IMR-90 (cell line): Measurements from ENCODE around the gene CEMIP2. TPM values are rescaled to one million over a fixed set of nuclear protein-coding genes. Genes with fewer than 3 reads are reported as not detected.

Experiments
- ATAC-seq: fragments of 200-7000 bp; cut with Tn5 transposase; 2 replicates; pipeline ENCODE4 v1.9.1; 2020; ENCODE audit warnings: low read depth, mild to moderate bottlenecking, moderate library complexity
- BruUV-seq: library from RNA; stranded (reverse); fragments of 400-500 nt; replicated peaks from 2 replicates; lab custom pipeline; 2021; lab: Mats Ljungman, UMichigan
- CTCF ChIA-PET: fragments of 300-600 bp; formaldehyde crosslinking; extraction: SDS; loops from one replicate; lab custom pipeline; 2021; ENCODE audit warnings: antibody characterized with exemption; lab: Yijun Ruan, JAX
- POLR2A ChIA-PET: fragments of 300-600 bp; sonication (Branson Sonifier 250); formaldehyde crosslinking; loops from one replicate; lab custom pipeline; 2022; ENCODE audit warnings: antibody characterized with exemption; ENCODE audit not compliant: unreplicated experiment; lab: Charles Lee
- DNase-seq: peaks from one replicate; pipeline ENCODE4 v3.0.0; 2013
- H2AFZ ChIP-seq: replicated peaks from 2 replicates; pipeline ENCODE3; 2013; ENCODE audit warnings: low read length, mild to moderate bottlenecking; ENCODE audit not compliant: poor library complexity
- H2AK5ac ChIP-seq: 2 replicates; pipeline ENCODE4 v1.6.1; 2013; ENCODE audit warnings: low read depth, low read length, inconsistent platforms
- H2AK9ac ChIP-seq: replicated peaks from 2 replicates; pipeline ENCODE3; 2013; ENCODE audit warnings: mild to moderate bottlenecking, low read depth, low read length, moderate library complexity; ENCODE audit not compliant: poor library complexity
- H2BK120ac ChIP-seq: 2 replicates; pipeline ENCODE4 v1.6.1; 2013; ENCODE audit warnings: low read depth, low read length, inconsistent platforms
- H2BK15ac ChIP-seq: 3 replicates; pipeline ENCODE4 v1.6.1; 2013; ENCODE audit warnings: low read depth, low read length, inconsistent platforms
- H2BK20ac ChIP-seq: 2 replicates; pipeline ENCODE4 v1.6.1; 2013; ENCODE audit warnings: low read depth, mild to moderate bottlenecking, inconsistent platforms, low read length, moderate library complexity
- H2BK5ac ChIP-seq: 2 replicates; pipeline ENCODE4 v1.6.1; 2013; ENCODE audit warnings: mild to moderate bottlenecking, low read depth, low read length, inconsistent platforms; ENCODE audit not compliant: poor library complexity, severe bottlenecking
- H3K14ac ChIP-seq: replicated peaks from 2 replicates; pipeline ENCODE4 v1.6.1; 2013; ENCODE audit warnings: low read depth, low read length, inconsistent platforms
- H3K18ac ChIP-seq: 2 replicates; pipeline ENCODE4 v1.6.1; 2013; ENCODE audit warnings: low read depth, low read length, control low read depth
- H3K23ac ChIP-seq: 2 replicates; pipeline ENCODE4 v1.6.1; 2013; ENCODE audit warnings: low read depth, low read length, inconsistent platforms
- H3K27ac ChIP-seq: 2 replicates; pipeline ENCODE4 v1.5.1; 2013; ENCODE audit warnings: mild to moderate bottlenecking, control low read depth, low read length; ENCODE audit not compliant: insufficient read depth
- H3K27me3 ChIP-seq: 2 replicates; pipeline ENCODE4 v1.6.1; 2013; ENCODE audit warnings: low read length; ENCODE audit not compliant: control insufficient read depth, insufficient read depth
- H3K36me3 ChIP-seq: 2 replicates; pipeline ENCODE4 v1.6.1; 2013; ENCODE audit warnings: low read length, mixed read lengths; ENCODE audit not compliant: control insufficient read depth, insufficient read depth
- H3K4ac ChIP-seq: 2 replicates; pipeline ENCODE4 v1.6.1; 2013; ENCODE audit warnings: low read depth, low read length, inconsistent platforms
- H3K4me1 ChIP-seq: 2 replicates; pipeline ENCODE4 v1.6.1; 2013; ENCODE audit warnings: low read length, mixed read lengths; ENCODE audit not compliant: control insufficient read depth, insufficient read depth
- H3K4me2 ChIP-seq: 2 replicates; pipeline ENCODE4 v1.6.1; 2013; ENCODE audit warnings: low read depth, mild to moderate bottlenecking, control low read depth, low read length, moderate library complexity
- H3K4me3 ChIP-seq: 2 replicates; pipeline ENCODE4 v1.5.1; 2013; ENCODE audit warnings: low read depth, mild to moderate bottlenecking, control low read depth, low read length, moderate library complexity; ENCODE audit not compliant: insufficient read depth
- H3K56ac ChIP-seq: 2 replicates; pipeline ENCODE4 v1.6.1; 2013; ENCODE audit warnings: low read length, inconsistent platforms; ENCODE audit not compliant: insufficient read depth; ENCODE audit errors: extremely low read depth
- H3K79me1 ChIP-seq, 2 experiments: 2 replicates each; pipeline ENCODE4 v1.6.1; 2013; ENCODE audit warnings: low read length in 2 of 2, inconsistent platforms in 1 of 2, low read depth in 1 of 2
- H3K9ac ChIP-seq: 2 replicates; pipeline ENCODE4 v1.6.1; 2013; ENCODE audit warnings: low read depth, low read length, control low read depth
- H3K9me1 ChIP-seq: 2 replicates; pipeline ENCODE4 v1.6.1; 2013; ENCODE audit warnings: low read length, inconsistent platforms; ENCODE audit not compliant: insufficient read depth
- H3K9me3 ChIP-seq: 2 replicates; pipeline ENCODE4 v1.6.1; 2013; ENCODE audit warnings: low read length; ENCODE audit not compliant: control insufficient read depth, insufficient read depth
- H4K20me1 ChIP-seq: 2 replicates; pipeline ENCODE4 v1.6.1; 2013; ENCODE audit warnings: low read length, inconsistent platforms; ENCODE audit not compliant: insufficient read depth
- H4K5ac ChIP-seq: 2 replicates; pipeline ENCODE4 v1.6.1; 2013; ENCODE audit warnings: mild to moderate bottlenecking, low read depth, low read length, control low read depth
- H4K8ac ChIP-seq, 2 experiments: 2 replicates each; pipeline ENCODE4 v1.6.1; 2013; ENCODE audit warnings: low read depth in 2 of 2, low read length in 2 of 2, control low read depth in 1 of 2, inconsistent platforms in 1 of 2
- H4K91ac ChIP-seq: 2 replicates; pipeline ENCODE4 v1.6.1; 2013; ENCODE audit warnings: low read depth, low read length, inconsistent platforms; ENCODE audit not compliant: insufficient read depth
- BHLHE40 ChIP-seq: fragments of 150-350 bp; IDR thresholded peaks from 2 replicates; pipeline ENCODE4 v1.6.1; 2016; ENCODE audit warnings: mild to moderate bottlenecking, low read depth, low read length
- CEBPB ChIP-seq: IDR thresholded peaks from 2 replicates; pipeline ENCODE4 v1.6.1; 2012; ENCODE audit warnings: low read depth, low read length, improper control_type of control experiment
- CHD1 ChIP-seq: IDR thresholded peaks from 2 replicates; pipeline ENCODE4 v1.6.1; 2012; ENCODE audit warnings: low read depth, low read length, improper control_type of control experiment
- FOS ChIP-seq: fragments of 150-350 bp; IDR thresholded peaks from 2 replicates; pipeline ENCODE4 v1.6.1; 2016; ENCODE audit warnings: low read depth, low read length
- MAFK ChIP-seq: IDR thresholded peaks from 2 replicates; pipeline ENCODE4 v1.6.1; 2012; ENCODE audit warnings: low read depth, low read length, improper control_type of control experiment
- MAZ ChIP-seq: IDR thresholded peaks from 2 replicates; pipeline ENCODE4 v1.6.1; 2012; ENCODE audit warnings: low read depth, mild to moderate bottlenecking, low read length, improper control_type of control experiment, moderate library complexity, borderline replicate concordance
- MXI1 ChIP-seq: IDR thresholded peaks from 2 replicates; pipeline ENCODE4 v1.6.1; 2012; ENCODE audit warnings: low read depth, mild to moderate bottlenecking, low read length, moderate library complexity, borderline replicate concordance
- NFE2L2 ChIP-seq: fragments of 150-350 bp; IDR thresholded peaks from 2 replicates; pipeline ENCODE4 v1.6.1; 2016; ENCODE audit warnings: low read depth, mild to moderate bottlenecking, low read length
- POLR2A ChIP-seq: IDR thresholded peaks from 2 replicates; pipeline ENCODE4 v1.6.1; 2012; ENCODE audit warnings: mild to moderate bottlenecking, low read depth, low read length
- RAD21 ChIP-seq: IDR thresholded peaks from 2 replicates; pipeline ENCODE4 v1.6.1; 2012; ENCODE audit warnings: low read length, improper control_type of control experiment
- RCOR1 ChIP-seq: IDR thresholded peaks from 2 replicates; pipeline ENCODE4 v1.6.1; 2012; ENCODE audit warnings: mild to moderate bottlenecking, low read length, improper control_type of control experiment; ENCODE audit not compliant: insufficient replicate concordance
- RFX5 ChIP-seq: IDR thresholded peaks from 2 replicates; pipeline ENCODE4 v1.8.0; 2012; ENCODE audit warnings: low read depth, mild to moderate bottlenecking, low read length, moderate library complexity
- SMC3 ChIP-seq: fragments of 150-350 bp; IDR thresholded peaks from 2 replicates; pipeline ENCODE4 v1.6.1; 2016; ENCODE audit warnings: low read depth, mild to moderate bottlenecking, antibody characterized with exemption, low read length, moderate library complexity
- WGBS, 2 experiments: methylation state at CpG; one replicate each; pipeline versions ENCODE4 v1.1.5 to v1.1.7; 2013; ENCODE audit warnings: missing lambda C conversion rate in 2 of 2; ENCODE audit not compliant: insufficient read length in 1 of 2; ENCODE audit errors: extremely low coverage in 2 of 2; 5-methylcytosine and 5-hydroxymethylcytosine counted together
- dilution Hi-C: fragments of 300-500 bp; cut with HindIII; formaldehyde crosslinking; loops from one replicate; pipeline ENCODE4 v1.14.3; 2018; ENCODE audit warnings: low sequenced_read_pairs; ENCODE audit not compliant: unreplicated experiment
- in situ Hi-C: fragments of 300-500 bp; cut with MboI; formaldehyde crosslinking; loops from 3 replicates; pipeline ENCODE4 v1.14.3; 2019; ENCODE audit warnings: low sequenced_read_pairs, inconsistent platforms, mixed read lengths
- intact Hi-C: fragments of 100-400 bp; cut with micrococcal nuclease; formaldehyde crosslinking; loops from 2 replicates; pipeline ENCODE4 v1.10.0; 2022
- polyA plus RNA-seq, 3 experiments: library from polyadenylated mRNA; depleted of rRNA; stranded (reverse); fragments of >200 nt; gene quantifications; 2 replicates each; pipeline ENCODE4 v1.2.3, GENCODE V29; 2012; ENCODE audit warnings: low replicate concordance in 1 of 3
- total RNA-seq: library from RNA; depleted of rRNA; stranded (reverse); fragments of >200 nt; gene quantifications from 2 replicates; pipeline ENCODE4 v1.2.3, GENCODE V29; 2012
- TF ChIP-seq, protein P1 (sequence below): fragments of 150-350 bp; IDR thresholded peaks from 2 replicates; pipeline ENCODE4 v1.6.1; 2017; ENCODE audit warnings: mild to moderate bottlenecking, antibody characterized with exemption, low read length, low read depth
- TF ChIP-seq, protein P2 (sequence below): fragments of 150-350 bp; IDR thresholded peaks from 2 replicates; pipeline ENCODE4 v1.6.1; 2016; ENCODE audit warnings: low read depth, mild to moderate bottlenecking, low read length, moderate library complexity, borderline replicate concordance
- TF ChIP-seq, protein P3 (sequence below): conservative IDR thresholded peaks from 2 replicates; pipeline ENCODE4 v1.5.1; 2012; ENCODE audit warnings: mild to moderate bottlenecking, low read depth, low read length, improper control_type of control experiment

The CEMIP2 gene
- total and polyA plus RNA-seq, 2 of the 4 experiments (the other 2 are of a cell fraction), result 65.2 to 67.4 TPM

DNA sequence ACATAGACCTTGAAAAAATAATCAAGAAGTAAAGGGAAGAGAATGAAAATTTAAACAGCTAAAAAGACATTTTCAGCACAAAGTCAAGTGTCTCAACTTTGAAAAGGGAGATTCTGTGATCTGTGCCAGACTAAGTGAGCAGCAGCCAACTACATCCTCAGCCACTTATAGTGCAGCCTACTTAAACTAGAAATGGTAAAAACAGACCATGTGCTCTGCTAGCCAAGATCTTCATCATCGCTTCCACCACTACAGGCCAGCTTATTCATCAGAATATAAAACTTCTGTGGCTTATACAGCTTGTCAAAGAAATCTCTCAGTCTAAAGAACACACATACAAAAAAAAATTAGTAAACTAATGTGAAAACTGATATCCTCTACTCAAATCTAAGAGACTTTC is 63.5 kb downstream of the CEMIP2 start:
- CTCF ChIA-PET, result interaction anchor here (1.0 to 2.0 kb wide), 2 partner anchors 9 to 11 kb away, joined by 4 to 11 read pairs; no protein-coding TSS in a partner anchor
- Histone ChIP-seq H2BK120ac (no peak overlapping the region), H3K4ac (no peak overlapping the region), H3K4me1 (no peaks in the 10 kb centered on the region; the same call in 1 of the 2 replicates), H2AK5ac (no peak overlapping the region), H2BK15ac (no peak overlapping the region), H3K9me1 (peaks cover 6% of the 10 kb centered on the region; the same call in 1 of the 2 replicates), H3K14ac (no peak overlapping the region), H2BK5ac (no peak overlapping the region), H2AFZ (no peak overlapping the region), H3K36me3 (peaks cover 23% of the 10 kb centered on the region), H3K9ac (no peak overlapping the region), H3K18ac (no peak overlapping the region), H3K27me3 (no peaks in the 10 kb centered on the region), H3K27ac (no peak overlapping the region), H3K4me3 (no peak overlapping the region), H3K4me2 (no peak overlapping the region), H3K23ac (no peak overlapping the region), H4K5ac (no peak overlapping the region), H4K8ac (no peak overlapping the region), H3K56ac (no peak overlapping the region), H4K20me1 (no peaks in the 10 kb centered on the region), H2BK20ac (no peak overlapping the region), H3K79me1 (peaks cover 4 to 22% of the 10 kb centered on the region in 2 experiments), H4K91ac (no peak overlapping the region), H3K9me3 (no peaks in the 10 kb centered on the region), H2AK9ac (no peak overlapping the region)
- DNase-seq (peak; percentile 7), ATAC-seq (peak; percentile 51)
- no peak for TF ChIP-seq CEBPB
- TF ChIP-seq MAFK, result no peak
- TF ChIP-seq FOS, result no peak
- TF ChIP-seq CHD1, result no peak
- TF ChIP-seq MAZ, result no peak
- no peak for TF ChIP-seq RFX5
- TF ChIP-seq, protein P1, sequence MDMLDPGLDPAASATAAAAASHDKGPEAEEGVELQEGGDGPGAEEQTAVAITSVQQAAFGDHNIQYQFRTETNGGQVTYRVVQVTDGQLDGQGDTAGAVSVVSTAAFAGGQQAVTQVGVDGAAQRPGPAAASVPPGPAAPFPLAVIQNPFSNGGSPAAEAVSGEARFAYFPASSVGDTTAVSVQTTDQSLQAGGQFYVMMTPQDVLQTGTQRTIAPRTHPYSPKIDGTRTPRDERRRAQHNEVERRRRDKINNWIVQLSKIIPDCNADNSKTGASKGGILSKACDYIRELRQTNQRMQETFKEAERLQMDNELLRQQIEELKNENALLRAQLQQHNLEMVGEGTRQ, result no peak
- TF ChIP-seq NFE2L2, result no peak
- TF ChIP-seq RAD21, result no peak
- TF ChIP-seq, protein P2, sequence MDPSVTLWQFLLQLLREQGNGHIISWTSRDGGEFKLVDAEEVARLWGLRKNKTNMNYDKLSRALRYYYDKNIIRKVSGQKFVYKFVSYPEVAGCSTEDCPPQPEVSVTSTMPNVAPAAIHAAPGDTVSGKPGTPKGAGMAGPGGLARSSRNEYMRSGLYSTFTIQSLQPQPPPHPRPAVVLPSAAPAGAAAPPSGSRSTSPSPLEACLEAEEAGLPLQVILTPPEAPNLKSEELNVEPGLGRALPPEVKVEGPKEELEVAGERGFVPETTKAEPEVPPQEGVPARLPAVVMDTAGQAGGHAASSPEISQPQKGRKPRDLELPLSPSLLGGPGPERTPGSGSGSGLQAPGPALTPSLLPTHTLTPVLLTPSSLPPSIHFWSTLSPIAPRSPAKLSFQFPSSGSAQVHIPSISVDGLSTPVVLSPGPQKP, result no peak
- TF ChIP-seq POLR2A, result no peak
- TF ChIP-seq RCOR1, result no peak
- TF ChIP-seq, protein P3, sequence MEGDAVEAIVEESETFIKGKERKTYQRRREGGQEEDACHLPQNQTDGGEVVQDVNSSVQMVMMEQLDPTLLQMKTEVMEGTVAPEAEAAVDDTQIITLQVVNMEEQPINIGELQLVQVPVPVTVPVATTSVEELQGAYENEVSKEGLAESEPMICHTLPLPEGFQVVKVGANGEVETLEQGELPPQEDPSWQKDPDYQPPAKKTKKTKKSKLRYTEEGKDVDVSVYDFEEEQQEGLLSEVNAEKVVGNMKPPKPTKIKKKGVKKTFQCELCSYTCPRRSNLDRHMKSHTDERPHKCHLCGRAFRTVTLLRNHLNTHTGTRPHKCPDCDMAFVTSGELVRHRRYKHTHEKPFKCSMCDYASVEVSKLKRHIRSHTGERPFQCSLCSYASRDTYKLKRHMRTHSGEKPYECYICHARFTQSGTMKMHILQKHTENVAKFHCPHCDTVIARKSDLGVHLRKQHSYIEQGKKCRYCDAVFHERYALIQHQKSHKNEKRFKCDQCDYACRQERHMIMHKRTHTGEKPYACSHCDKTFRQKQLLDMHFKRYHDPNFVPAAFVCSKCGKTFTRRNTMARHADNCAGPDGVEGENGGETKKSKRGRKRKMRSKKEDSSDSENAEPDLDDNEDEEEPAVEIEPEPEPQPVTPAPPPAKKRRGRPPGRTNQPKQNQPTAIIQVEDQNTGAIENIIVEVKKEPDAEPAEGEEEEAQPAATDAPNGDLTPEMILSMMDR, result no peak
- TF ChIP-seq MXI1, result no peak
- no peak for TF ChIP-seq BHLHE40
- TF ChIP-seq SMC3, result no peak
- POLR2A ChIA-PET, result interaction anchor here (0.6 kb wide), 1 partner anchor 21 kb away, joined by 3 read pairs; no protein-coding TSS in a partner anchor
- intact Hi-C loops (no loop called here), dilution Hi-C loops (no loop called here), in situ Hi-C loops (no loop called here)
- no TSS peak for BruUV-seq
- no CpG with 5 or more reads among the region's 1 CpG for WGBS, 2 experiments
